ENCODE data around the gene SLC38A8.
A peak's percentile ranks its signal among the peaks of the same experiment; 100 is the strongest.

SLC38A8 gene

GRCh38 chr16:84049403-84050060 is 6.9 kb upstream of the SLC38A8 start:
- ATAC-seq (peak; percentile 21), DNase-seq (no peak)

- no peak for ATAC-seq
- DNase-seq, result no peak
These were observed 6.3 kb upstream of the SLC38A8 start for GRCh38 chr16:84048871-84049270.

DNA sequence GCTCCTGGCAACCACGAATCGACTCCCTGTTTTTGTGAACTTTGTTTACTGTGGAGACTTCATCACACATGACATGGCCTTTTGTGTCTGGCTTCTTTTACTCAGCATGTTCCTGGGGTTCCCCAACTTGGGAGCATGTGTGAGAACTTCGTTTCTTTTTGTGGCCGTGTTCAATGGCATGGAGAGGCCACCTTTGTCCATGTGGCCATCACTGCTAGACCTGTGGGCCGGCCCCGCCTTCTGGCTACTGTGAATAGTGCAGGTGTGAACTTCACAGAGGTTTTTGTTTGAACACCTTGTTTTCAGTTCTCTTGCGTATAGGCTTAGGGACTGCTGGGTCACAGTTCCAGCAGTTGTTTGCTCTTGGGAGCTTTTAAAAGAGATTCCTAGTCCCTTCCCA is 5.7 kb upstream of the SLC38A8 start:
- ATAC-seq (no peak), DNase-seq (no peak)

GRCh38 chr16:84047626-84048025 is 5.0 kb upstream of the SLC38A8 start:
- no peak for ATAC-seq
- no peak for DNase-seq

DNA sequence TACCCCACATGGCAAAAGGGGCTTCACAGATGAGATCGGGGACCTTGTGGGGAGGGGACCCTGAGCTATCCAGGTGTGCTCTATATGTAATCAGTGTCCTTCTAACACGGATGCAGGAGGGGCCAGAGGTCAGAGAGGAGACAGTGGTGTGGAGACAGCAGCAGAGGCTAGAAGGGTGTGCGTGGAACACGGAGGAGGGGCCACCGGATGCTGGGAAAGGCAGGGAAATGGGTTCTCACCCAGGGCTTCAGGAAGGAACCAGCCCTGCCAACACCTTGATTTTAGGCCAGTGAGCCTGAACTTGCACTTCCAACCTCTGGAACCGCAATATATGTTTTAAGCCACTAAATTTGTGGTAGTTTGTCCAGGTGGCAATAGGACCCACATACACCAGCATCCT is 4.6 kb upstream of the SLC38A8 start:
- no peak for DNase-seq
- no peak for ATAC-seq

- DNase-seq, result no peak
- ATAC-seq, result no peak
These were observed 3.3 kb upstream of the SLC38A8 start for GRCh38 chr16:84045818-84046470.

GRCh38 chr16:84045001-84045817 is 2.6 kb upstream of the SLC38A8 start:
- DNase-seq (no peak), ATAC-seq (no peak)

GRCh38 chr16:84044118-84044488 is 1.5 kb upstream of the SLC38A8 start:
- DNase-seq, result no peak
- ATAC-seq, result peak; percentile 26

- ATAC-seq (peak; percentile 62), DNase-seq (no peak)
These were observed 1.0 kb upstream of the SLC38A8 start for GRCh38 chr16:84043486-84044117.

- no peak for DNase-seq
- ATAC-seq, result no peak
These were observed 387 bp upstream of the SLC38A8 start for GRCh38 chr16:84042879-84043485.

GRCh38 chr16:84041881-84042280 is 714 bp downstream of the SLC38A8 start:
- no peak for ATAC-seq

GRCh38 chr16:84040823-84041820 is 1.5 kb downstream of the SLC38A8 start:
- DNase-seq (no peak), ATAC-seq (no peak)

More at GRCh38 chr16:84041881-84042280, 714 bp downstream of the SLC38A8 start:
- DNase-seq, result no peak

DNA sequence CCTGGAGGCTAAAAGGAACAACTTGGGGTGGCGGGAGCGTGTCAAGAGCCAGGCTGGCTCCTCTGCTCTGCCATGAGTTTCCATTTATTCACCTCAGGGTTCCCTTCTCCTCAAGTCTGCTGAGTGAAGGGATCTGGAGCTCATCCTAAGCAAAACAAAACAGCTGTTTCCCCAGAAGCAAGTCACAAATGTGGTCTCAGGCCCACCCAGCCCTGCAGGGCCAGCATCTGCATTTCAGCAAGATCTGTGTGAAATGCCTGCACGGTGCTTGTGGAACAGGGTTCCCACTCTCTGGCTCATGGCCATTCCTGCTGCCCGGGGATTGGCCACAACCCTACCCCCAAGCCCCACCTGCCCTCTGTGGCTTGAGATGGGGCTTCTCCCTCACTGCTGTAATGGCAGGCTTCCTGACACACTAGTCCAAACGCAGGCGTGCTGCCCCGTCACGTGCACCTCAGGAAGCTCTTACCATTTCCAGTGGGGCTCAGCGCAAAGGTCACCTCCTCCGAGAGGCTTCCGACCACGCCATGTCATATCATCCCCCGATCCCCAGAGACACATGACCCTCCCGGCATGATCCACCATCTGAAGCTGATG is 2.3 kb downstream of the SLC38A8 start:
- ATAC-seq, result no peak
- no peak for DNase-seq

GRCh38 chr16:84039696-84040095 is 2.9 kb downstream of the SLC38A8 start:
- DNase-seq, result no peak
- no peak for ATAC-seq

GRCh38 chr16:84038469-84038868 is 4.1 kb downstream of the SLC38A8 start:
- DNase-seq (no peak), ATAC-seq (no peak)

DNA sequence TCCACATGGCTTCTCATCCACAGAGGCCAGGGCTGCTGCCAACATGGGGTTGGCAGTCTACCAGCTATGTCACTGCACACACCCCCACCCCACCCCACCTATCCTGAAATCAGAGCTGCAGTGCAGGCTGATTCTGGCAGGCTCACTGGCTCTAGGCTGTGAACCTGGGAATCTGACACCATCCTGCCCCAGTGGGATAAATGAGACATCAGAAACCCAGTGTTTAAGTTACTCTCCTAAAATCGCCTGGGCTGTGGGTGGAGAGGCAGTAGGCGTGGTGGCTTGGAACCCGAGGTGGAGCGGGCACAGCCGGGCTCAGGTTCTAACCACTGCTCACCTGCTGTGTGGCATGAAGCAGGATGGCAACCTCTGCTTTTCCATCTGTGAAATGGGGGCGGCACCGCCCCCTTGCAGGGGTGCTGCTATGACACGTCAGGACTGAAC is 5.6 kb downstream of the SLC38A8 start:
- DNase-seq, result no peak
- no peak for ATAC-seq

GRCh38 chr16:84036131-84036530 is 6.5 kb downstream of the SLC38A8 start:
- DNase-seq (no peak), ATAC-seq (no peak)

DNA sequence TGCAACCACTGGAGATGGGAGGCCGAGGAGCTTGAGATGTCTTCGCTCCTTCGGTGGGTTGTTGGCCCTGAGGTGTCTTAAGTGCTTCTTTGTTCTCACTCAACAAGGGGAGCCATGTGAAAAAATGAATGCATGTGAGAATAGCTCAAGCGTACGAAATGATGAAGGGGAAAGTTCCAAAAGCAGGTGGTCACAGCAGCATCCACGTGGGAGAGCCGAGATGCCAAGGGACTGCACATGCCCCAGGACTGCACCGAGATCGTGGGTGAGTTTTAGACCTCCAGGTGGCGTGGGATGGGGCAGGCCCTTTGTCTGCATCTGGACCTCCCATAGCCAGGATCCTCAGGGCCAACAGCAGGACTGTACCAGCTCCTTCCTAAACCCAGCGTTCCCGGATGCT is 8.1 kb downstream of the SLC38A8 start:
- ATAC-seq (no peak), DNase-seq (no peak)

DNA sequence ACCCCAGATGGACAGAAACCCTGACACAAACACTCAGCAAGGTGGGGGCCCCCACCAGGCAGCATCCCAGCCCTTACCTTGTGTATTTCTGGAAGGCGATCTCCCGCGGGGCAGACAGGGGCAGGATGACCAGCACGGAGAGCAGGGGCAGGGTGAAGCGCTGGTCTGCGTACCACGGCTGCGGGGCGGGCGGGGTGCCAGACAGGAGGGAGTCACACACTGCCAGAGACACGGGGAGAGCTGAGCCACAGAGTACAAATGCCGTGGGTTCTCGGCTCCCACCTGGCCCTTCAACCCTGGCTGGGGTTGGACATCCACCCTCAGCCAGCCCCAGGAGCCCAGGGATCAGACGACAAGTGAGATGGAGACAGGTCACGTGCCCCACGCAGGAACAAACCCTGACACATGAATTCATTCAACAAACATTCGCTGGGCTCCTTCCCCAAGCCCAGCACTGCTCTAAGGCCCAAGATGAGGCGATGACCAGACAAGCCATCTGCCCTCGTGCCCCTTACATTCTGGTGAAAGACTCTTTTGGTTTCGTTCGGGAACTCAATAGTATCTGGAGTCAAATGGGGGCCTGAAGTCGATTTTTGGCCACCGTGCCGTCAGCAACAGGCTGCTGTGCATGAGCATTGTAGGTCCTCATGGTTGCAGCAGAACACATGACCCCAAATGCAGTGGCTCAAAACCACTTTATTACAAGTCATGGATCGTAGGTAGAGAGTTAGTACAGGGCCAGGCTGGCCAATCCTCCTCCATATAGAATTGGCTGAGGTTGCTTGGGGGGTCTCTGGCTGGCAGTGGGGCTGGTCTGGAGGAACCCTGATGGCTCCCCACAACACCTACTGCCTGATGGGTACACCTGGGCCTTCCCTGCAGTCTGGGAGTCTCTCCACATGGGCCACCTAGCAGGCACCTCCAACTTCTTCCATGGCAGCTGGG is 9.1 kb downstream of the SLC38A8 start:
- no peak for ATAC-seq
- no peak for DNase-seq

Data from stimulated activated naive CD8-positive, alpha-beta T cell treated with anti-CD3 and anti-CD28 coated beads, Interleukin-15, Interleukin-2, amounts not matched to agents 100 U/mL and 50 U/mL, for 24 hours (primary cell).